ENCODE measurements around the gene R3HDM1.

DNA sequence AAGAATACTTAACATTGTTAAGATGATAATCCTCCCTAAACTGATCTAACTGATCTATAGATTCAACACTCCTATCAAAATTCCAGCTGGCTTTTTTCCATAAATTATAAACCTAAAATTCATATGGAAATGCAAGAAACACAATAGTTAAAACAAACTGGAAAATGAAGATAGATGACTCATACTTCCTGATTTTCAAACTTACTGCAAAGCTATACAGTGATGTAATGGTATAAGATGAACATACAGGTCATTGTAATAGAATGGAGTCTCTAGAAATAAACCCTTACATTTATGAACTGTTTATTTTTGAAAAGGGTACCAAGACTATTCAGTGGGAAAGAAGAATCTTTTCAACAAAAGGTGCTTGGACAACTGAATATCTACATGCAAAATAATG is 242.6 kb downstream of the R3HDM1 start:
- TF ChIP-seq EZH2 (IDR thresholded peaks at IDR 0.05) (no peak), POLR2AphosphoS5 (IDR thresholded peaks at IDR 0.05; ENCODE audit: borderline replicate concordance, low read depth, low read length) (no peak)

All from SK-N-MC (cell line).